DOHH2 (cell line): ENCODE results near the gene AURKB.

Experiments
- H3F3A ChIP-seq: fragments of 200-600 bp; sonication (generic), shearing (Covaris generic); 2 replicates; pipeline ENCODE4 v1.6.0; 2016; ENCODE audit warnings: antibody characterized with exemption, mild to moderate bottlenecking; ENCODE audit not compliant: control insufficient read depth, insufficient read depth
- H3K27ac ChIP-seq: fragments of 200-600 bp; sonication (generic); 2 replicates; pipeline ENCODE4 v1.5.1; 2014; ENCODE audit warnings: low read depth, mild to moderate bottlenecking, low read length, moderate library complexity
- H3K27me3 ChIP-seq: fragments of 200-600 bp; sonication (generic); 2 replicates; pipeline ENCODE4 v1.6.1; 2014; ENCODE audit warnings: mild to moderate bottlenecking, low read length, mixed read lengths; ENCODE audit not compliant: control insufficient read depth
- H3K36me3 ChIP-seq: fragments of 200-600 bp; sonication (generic); 2 replicates; pipeline ENCODE4 v1.6.1; 2014; ENCODE audit warnings: mild to moderate bottlenecking, low read length, moderate library complexity, mixed read lengths; ENCODE audit not compliant: control insufficient read depth
- H3K4me1 ChIP-seq: fragments of 200-600 bp; sonication (generic); 2 replicates; pipeline ENCODE4 v1.6.1; 2014; ENCODE audit warnings: mild to moderate bottlenecking, low read length, mixed read lengths; ENCODE audit not compliant: control insufficient read depth
- H3K4me2 ChIP-seq: fragments of 200-600 bp; sonication (generic); 2 replicates; pipeline ENCODE4 v1.6.0; 2014; ENCODE audit warnings: mild to moderate bottlenecking, low read length, moderate library complexity
- H3K4me3 ChIP-seq: fragments of 200-600 bp; sonication (generic); 2 replicates; pipeline ENCODE4 v1.5.1; 2014; ENCODE audit warnings: mild to moderate bottlenecking, low read length, mixed read lengths
- H3K79me2 ChIP-seq: fragments of 200-600 bp; sonication (generic); 2 replicates; pipeline ENCODE4 v1.6.1; 2014; ENCODE audit warnings: mild to moderate bottlenecking, low read length, mixed read lengths; ENCODE audit not compliant: control insufficient read depth
- H3K9me2 ChIP-seq: fragments of 200-600 bp; sonication (generic); replicated peaks from 2 replicates; pipeline ENCODE4 v1.6.1; 2014; ENCODE audit warnings: mild to moderate bottlenecking, low read length, mixed read lengths; ENCODE audit not compliant: control insufficient read depth
- H3K9me3 ChIP-seq: fragments of 200-600 bp; sonication (generic); 2 replicates; pipeline ENCODE4 v1.6.1; 2014; ENCODE audit warnings: antibody characterized with exemption, low read length, mixed read lengths; ENCODE audit not compliant: control insufficient read depth, insufficient read depth
- H4K20me1 ChIP-seq: fragments of 200-600 bp; sonication (generic); 2 replicates; pipeline ENCODE4 v1.6.0; 2014; ENCODE audit warnings: low read depth, mild to moderate bottlenecking, antibody characterized with exemption, low read length, moderate library complexity; ENCODE audit not compliant: control insufficient read depth, insufficient read depth
- EZH2phosphoT487 ChIP-seq: fragments of 200-600 bp; sonication (generic); IDR thresholded peaks from 2 replicates; pipeline ENCODE4 v1.6.1; 2017; ENCODE audit warnings: borderline replicate concordance, mild to moderate bottlenecking, antibody characterized with exemption, low read length, moderate library complexity, mixed read lengths
- TF ChIP-seq, protein P1 (sequence below): fragments of 200-600 bp; sonication (generic); IDR thresholded peaks from one replicate; pipeline ENCODE4 v1.5.1; 2014; ENCODE audit warnings: antibody characterized with exemption, mild to moderate bottlenecking, low read depth, low read length; ENCODE audit not compliant: poor library complexity, severe bottlenecking

Gene AURKB

DNA sequence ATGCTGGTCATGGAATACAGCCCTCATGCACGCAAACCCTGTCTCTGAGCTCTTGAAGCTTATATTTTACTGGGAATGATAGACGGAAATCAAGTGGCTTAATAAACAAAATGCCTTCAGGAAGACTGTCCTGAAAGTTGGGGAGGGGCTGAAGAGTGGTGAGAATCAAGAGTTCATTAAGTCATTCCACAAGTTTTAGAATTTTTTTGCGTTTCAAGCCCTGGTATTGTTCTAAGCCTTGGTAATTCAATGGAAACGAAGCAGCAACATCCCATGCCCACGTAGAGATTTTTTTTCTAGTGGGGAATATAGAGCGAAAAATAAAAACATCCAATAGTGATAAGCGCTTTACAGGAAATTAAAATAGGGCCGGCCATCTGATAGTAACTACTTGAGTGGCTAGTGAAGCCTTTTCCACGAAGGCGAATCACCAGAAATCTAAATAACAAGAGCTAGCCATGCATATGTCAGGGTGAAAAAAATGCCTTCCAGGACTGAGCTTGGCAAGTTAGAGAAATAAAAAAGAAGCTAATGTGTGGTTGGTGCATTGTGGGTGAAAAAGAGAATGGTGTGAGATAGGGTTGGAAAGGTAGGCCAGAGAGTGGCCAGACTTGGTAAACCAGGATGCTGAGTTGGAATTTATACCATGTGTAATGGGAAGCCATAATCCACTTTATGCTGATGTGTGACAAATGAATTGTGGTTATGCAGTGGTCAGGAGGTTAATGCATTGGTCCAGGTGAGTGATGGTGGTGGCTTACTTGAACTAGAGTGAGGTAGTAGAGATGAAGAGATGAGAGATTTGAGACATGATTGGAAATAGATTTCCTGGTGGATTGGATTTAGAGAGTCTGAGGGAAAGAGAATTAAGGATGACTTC, 39.5 kb upstream of the AURKB start:
- no peaks in the 10 kb centered on the region for H4K20me1 ChIP-seq
- H3K27me3 ChIP-seq = no peaks in the 10 kb centered on the region
- peaks cover 47% of the 10 kb centered on the region for H3K36me3 ChIP-seq
- peak overlapping the region; percentile 98 for H3K4me2 ChIP-seq
- peaks cover 30% of the 10 kb centered on the region for H3K4me1 ChIP-seq
- TF ChIP-seq EZH2phosphoT487 = no peak
- H3K4me3 ChIP-seq = peak overlapping the region; percentile 98
- no peaks in the 10 kb centered on the region for H3K9me2 ChIP-seq
- H3K27ac ChIP-seq = peak overlapping the region; percentile 99
- no peaks in the 10 kb centered on the region for H3K9me3 ChIP-seq
- peaks cover 69% of the 10 kb centered on the region for H3K79me2 ChIP-seq
- H3F3A ChIP-seq = peaks cover 22% of the 10 kb centered on the region

DNA sequence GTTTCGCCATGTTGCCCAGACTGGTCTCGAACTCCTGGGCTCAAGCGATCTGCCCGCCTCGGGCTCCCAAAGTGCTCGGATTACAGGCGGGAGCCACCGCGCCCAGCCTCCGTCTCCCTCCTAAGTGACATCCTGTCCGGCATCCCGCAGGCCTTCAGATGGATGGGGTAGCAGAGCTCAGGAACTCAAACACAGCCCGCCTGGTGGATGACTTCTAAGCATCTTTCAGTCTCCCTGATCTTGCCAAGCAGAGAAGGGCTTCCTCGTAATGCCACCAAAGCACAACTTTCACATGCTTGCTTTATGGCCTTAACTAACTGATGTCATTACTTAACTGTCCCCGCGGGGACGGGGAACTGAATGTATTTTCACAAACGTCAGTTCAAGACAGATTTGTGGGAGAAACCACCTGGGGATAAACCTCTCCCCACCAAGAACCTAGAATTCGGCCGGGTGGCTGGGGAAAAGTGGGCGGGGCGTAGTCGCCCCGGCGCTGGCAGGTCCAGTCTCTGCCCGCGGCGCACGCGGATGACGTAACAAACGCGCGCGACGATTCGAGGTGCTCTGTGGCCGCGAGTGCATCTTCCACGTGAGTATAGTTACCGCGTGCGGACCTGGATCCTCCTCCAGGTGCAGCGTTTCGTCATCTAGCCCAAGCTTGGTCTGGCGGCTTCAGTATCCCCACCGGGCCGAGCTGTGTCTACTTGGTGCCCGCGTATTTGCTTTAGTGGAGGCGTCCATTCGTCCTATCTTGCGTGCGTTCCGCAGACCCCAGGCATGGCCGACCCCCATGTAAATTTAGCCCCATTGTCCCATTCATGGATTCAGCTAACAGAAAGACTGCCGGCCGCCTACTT, 38.6 kb upstream of the AURKB start, which contains the start of gene PFAS:
PFAS (plus strand) TSS at position 539 of the 857 bp plus-strand sequence. CDS start 4,649 bp downstream, outside the sequence.
- TF ChIP-seq, protein P1, sequence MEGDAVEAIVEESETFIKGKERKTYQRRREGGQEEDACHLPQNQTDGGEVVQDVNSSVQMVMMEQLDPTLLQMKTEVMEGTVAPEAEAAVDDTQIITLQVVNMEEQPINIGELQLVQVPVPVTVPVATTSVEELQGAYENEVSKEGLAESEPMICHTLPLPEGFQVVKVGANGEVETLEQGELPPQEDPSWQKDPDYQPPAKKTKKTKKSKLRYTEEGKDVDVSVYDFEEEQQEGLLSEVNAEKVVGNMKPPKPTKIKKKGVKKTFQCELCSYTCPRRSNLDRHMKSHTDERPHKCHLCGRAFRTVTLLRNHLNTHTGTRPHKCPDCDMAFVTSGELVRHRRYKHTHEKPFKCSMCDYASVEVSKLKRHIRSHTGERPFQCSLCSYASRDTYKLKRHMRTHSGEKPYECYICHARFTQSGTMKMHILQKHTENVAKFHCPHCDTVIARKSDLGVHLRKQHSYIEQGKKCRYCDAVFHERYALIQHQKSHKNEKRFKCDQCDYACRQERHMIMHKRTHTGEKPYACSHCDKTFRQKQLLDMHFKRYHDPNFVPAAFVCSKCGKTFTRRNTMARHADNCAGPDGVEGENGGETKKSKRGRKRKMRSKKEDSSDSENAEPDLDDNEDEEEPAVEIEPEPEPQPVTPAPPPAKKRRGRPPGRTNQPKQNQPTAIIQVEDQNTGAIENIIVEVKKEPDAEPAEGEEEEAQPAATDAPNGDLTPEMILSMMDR = no peak
- no peak for TF ChIP-seq EZH2phosphoT487
- H3K36me3 ChIP-seq = peaks cover 49% of the 10 kb centered on the region
- H3K4me3 ChIP-seq = peak within 1 kb of the TSS; percentile 98
- no peaks in the 10 kb centered on the region for H3K27me3 ChIP-seq
- peak within 1 kb of the TSS; percentile 99 for H3K27ac ChIP-seq
- H3K4me1 ChIP-seq = peaks cover 35% of the 10 kb centered on the region
- H4K20me1 ChIP-seq = no peaks in the 10 kb centered on the region
- H3F3A ChIP-seq = peaks cover 25% of the 10 kb centered on the region
- no peaks in the 10 kb centered on the region for H3K9me3 ChIP-seq
- peak within 1 kb of the TSS; percentile 98 for H3K4me2 ChIP-seq
- H3K9me2 ChIP-seq = no peaks in the 10 kb centered on the region
- H3K79me2 ChIP-seq = peaks cover 77% of the 10 kb centered on the region

DNA sequence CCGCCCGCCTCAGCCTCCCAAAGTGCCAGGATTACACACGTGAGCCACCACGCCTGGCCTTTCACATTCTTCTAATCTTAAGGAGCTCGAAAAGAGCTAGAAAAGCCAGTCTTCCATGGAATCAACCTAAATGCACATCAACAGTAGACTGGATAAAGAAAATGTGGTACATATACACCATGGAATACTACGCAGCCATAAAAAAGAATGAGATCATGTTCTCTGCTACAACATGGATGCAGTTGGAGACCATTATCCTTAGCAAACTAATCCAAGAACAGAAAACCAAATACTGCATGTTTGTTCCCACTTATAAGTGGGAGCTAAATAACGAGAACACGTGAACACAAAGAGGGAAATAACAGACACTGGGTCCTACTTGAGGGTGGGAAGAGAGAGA, 34.4 kb upstream of the AURKB start:
- peaks cover 30% of the 10 kb centered on the region for H3K4me1 ChIP-seq
- H3K9me3 ChIP-seq = no peaks in the 10 kb centered on the region
- TF ChIP-seq, protein P1 = no peak
- TF ChIP-seq EZH2phosphoT487 = no peak
- no peaks in the 10 kb centered on the region for H4K20me1 ChIP-seq
- no peak overlapping the region for H3K27ac ChIP-seq
- H3F3A ChIP-seq = peaks cover 25% of the 10 kb centered on the region
- no peaks in the 10 kb centered on the region for H3K9me2 ChIP-seq
- peaks cover 73% of the 10 kb centered on the region for H3K79me2 ChIP-seq
- no peak overlapping the region for H3K4me3 ChIP-seq
- H3K36me3 ChIP-seq = peaks cover 67% of the 10 kb centered on the region
- H3K4me2 ChIP-seq = no peak overlapping the region
- no peaks in the 10 kb centered on the region for H3K27me3 ChIP-seq
